Measurements from ENCODE around the gene ACOT7. TPM values are rescaled to one million over a fixed set of nuclear protein-coding genes. Genes with fewer than 3 reads are reported as not detected.
"Not testable (repeated sequence)": the region's sequence is repeated elsewhere in the genome, so short reads cannot be mapped to it uniquely, and the experiment has no call there.

The ACOT7 gene
- polyA plus RNA-seq, 1 donor from 2014 or later, result 3.8 TPM

DNA sequence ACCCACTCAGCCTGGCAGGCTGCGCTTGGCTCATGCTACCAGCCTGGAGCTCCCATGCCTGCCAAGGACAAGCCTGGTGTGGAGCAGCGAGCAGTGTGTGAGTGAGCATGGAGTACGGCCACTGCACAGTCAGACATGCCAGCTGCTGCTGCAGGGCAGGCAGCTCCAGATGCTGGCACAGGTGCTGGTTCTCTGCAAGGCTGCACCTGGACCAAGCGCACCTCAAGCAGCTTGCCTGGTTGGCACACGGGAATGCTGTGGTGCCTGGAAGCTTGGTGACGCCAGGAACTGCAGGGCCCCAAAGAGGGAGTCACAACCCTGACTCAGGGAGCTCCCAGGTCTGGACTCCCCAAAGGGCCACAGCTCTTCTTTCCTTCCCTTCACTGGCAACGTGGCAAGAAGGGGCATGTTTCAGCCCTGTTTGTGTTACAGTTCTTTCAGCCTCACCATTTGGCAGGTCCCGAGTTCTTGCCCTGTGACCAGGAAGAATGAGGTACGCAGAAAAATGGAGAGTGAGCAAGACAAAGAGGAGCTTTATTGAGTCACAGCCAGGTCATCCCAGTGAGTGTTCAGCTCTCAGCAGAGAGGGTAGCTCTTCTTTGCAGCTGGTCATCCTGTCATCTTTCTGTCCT is 26.1 kb downstream of the ACOT7 start:
- Mint-ChIP-seq H3K27me3 (no peaks in the 10 kb centered on the region), H3K27ac (no peak overlapping the region), H3K4me3 (no peak overlapping the region)

DNA sequence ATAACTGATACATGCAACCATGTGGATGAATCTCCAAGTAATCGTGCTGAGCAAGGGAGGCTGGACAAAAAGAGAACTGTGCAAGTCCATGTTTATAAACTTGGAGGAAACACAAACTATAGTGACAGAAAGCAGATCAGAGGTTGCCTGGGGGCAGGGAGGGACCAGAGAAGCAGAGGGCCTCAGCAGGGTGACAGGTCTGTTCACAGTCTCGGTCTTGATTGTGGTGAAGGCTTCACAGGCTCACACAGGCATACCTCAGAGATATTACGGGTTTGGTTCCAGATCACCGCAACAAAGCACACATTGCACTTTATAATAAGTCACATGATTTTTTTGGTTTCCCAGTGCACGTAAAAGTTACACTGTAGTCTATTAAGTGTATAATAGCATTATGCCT is 28.5 kb downstream of the ACOT7 start:
- Mint-ChIP-seq H3K27ac (no peak overlapping the region), H3K4me1 (peaks cover 0 to 7% (median 5%) of the 10 kb centered on the region in 3 donors), H3K9me3 (no peaks in the 10 kb centered on the region), H3K36me3 (peaks cover 1% of the 10 kb centered on the region), H3K4me3 (no peak overlapping the region), H3K27me3 (no peaks in the 10 kb centered on the region)

More for the DNA sequence above, 26.1 kb downstream of the ACOT7 start:
- H3K36me3 Mint-ChIP-seq, result peaks cover 1% of the 10 kb centered on the region
- H3K4me1 Mint-ChIP-seq, result peaks cover 0 to 5% (median 2%) of the 10 kb centered on the region in 3 donors
- H3K9me3 Mint-ChIP-seq, result no peaks in the 10 kb centered on the region

DNA sequence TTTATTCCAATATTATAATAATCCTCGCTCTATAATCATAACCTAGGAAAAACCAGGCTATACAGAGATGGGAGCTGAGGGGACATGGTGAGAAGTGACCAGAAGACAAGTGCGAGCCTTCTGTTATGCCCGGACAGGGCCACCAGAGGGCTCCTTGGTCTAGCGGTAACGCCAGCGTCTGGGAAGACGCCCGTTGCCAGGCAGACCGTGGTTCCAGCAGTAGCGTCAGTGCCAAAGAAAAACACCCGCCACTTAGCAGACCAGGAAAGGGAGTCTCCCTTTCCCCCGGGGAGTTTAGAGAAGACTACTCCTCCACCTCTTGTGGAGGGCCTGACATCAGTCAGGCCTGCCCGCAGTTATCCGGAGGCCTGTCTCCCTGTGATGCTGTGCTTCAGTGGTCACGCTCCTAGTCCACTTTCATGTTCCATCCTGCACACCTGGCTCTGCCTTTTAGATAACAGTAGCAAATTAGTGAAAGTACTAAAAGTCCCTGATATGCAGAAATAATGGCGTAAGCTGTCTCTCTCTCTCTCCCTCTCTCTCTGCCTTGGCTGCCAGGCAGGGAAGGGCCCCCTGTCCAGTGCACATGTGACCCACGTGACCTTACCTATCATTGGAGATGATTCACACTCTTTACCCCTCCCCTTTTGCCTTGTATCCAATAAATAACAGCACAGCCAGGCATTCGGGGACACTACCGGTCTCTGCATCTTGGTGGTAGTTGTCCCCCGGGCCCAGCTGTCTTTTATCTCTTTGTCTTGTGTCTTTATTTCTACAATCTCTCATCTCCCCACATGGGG is 30.3 kb downstream of the ACOT7 start:
- peaks cover 6 to 12% (median 12%) of the 10 kb centered on the region in 3 donors for H3K4me1 Mint-ChIP-seq
- not testable (repeated sequence) for H3K27me3 Mint-ChIP-seq, H3K9me3 Mint-ChIP-seq, H3K36me3 Mint-ChIP-seq
- H3K27ac Mint-ChIP-seq, result peak overlapping the region in 1 of 3 donors; percentile 71
- H3K4me3 Mint-ChIP-seq, result peak overlapping the region in 1 of 4 donors; percentile 45

DNA sequence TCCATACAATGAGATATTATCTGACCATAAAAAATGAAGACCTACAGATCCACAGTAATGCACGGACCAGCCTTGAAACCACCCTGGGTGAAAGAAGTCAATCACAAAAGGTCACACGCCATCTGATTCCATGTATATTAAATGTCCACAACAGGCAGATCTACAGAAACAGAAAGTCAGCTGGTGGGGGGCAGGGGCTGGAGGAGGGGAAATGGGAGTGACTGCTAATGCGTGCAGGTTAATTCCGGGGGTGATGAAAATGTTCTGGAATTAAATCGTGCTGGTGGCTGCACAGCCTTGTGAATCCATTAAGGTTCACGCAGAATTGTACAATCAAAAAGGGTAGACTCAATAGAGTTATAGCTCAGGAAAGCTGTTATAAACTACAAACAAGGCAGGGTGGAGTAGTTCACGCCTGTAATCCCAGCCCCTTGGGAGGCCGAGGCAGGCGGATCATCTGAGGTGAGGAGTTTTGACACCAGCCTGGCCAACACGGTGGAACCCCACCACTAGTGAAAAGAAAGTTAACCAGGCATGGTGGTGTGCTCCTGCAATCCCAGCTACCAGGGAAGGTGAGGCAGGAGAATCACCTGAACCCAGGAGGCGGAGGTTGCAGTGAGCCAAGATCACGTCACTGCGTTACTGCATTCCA is 32.3 kb downstream of the ACOT7 start:
- Mint-ChIP-seq H3K4me1 (peaks cover 6 to 12% (median 12%) of the 10 kb centered on the region in 3 donors), H3K9me3 (no peaks in the 10 kb centered on the region), H3K27me3 (no peaks in the 10 kb centered on the region), H3K36me3 (peaks cover 1% of the 10 kb centered on the region), H3K4me3 (no peak overlapping the region), H3K27ac (no peak overlapping the region)

DNA sequence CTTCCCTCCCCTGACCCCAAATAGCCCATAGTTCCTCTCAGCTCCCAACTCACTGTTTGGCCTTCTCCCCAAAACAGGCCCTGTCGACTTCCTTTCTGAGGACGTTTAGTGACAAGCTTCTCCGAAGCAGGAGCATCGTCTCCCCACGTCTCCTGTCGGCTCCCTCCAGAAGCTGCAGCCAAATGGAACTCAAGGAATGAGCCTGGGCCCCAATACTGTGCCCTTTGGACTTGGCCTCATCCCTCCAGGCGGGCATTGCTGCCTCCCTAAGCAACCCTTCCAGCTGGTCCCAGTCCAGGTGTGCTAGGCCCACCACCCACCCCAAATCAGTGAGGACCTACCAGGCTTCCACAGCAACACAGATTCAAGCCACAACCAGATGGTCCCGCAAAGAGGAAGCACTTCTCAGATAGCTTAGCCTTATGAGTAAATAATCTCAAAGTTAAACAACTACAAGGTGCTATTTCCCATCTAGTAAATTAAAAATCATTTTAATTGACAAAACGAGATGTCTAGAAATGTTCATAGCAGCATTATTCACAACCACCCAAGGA is 33.0 kb downstream of the ACOT7 start:
- Mint-ChIP-seq H3K27ac (no peak overlapping the region), H3K4me3 (no peak overlapping the region), H3K27me3 (no peaks in the 10 kb centered on the region), H3K9me3 (no peaks in the 10 kb centered on the region), H3K4me1 (peaks cover 6 to 12% (median 12%) of the 10 kb centered on the region in 3 donors), H3K36me3 (peaks cover 1% of the 10 kb centered on the region)

DNA sequence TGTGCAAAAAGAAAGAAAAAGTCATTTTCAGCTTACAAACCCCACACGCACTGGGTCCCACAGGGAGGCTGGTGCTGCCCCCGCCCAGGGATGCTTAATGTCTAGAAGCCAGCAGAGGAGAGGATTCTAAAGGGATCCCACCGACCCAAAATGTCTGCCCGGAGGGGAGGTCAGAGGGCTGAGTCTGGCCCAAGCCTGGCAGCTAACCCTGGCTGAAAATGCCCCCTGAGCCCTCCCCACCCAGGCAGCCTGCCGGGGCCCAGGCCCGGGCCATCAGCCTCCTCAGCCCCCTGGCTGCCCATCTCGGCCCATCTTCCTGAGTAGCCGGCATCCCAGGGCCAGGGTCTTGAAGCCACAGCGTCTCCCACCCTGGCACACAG is 33.5 kb downstream of the ACOT7 start:
- Mint-ChIP-seq H3K27ac (peak overlapping the region in 1 of 3 donors; percentile 82), H3K27me3 (no peaks in the 10 kb centered on the region), H3K4me3 (no peak overlapping the region), H3K36me3 (peaks cover 1% of the 10 kb centered on the region), H3K9me3 (no peaks in the 10 kb centered on the region), H3K4me1 (peaks cover 6 to 12% (median 12%) of the 10 kb centered on the region in 3 donors)

DNA sequence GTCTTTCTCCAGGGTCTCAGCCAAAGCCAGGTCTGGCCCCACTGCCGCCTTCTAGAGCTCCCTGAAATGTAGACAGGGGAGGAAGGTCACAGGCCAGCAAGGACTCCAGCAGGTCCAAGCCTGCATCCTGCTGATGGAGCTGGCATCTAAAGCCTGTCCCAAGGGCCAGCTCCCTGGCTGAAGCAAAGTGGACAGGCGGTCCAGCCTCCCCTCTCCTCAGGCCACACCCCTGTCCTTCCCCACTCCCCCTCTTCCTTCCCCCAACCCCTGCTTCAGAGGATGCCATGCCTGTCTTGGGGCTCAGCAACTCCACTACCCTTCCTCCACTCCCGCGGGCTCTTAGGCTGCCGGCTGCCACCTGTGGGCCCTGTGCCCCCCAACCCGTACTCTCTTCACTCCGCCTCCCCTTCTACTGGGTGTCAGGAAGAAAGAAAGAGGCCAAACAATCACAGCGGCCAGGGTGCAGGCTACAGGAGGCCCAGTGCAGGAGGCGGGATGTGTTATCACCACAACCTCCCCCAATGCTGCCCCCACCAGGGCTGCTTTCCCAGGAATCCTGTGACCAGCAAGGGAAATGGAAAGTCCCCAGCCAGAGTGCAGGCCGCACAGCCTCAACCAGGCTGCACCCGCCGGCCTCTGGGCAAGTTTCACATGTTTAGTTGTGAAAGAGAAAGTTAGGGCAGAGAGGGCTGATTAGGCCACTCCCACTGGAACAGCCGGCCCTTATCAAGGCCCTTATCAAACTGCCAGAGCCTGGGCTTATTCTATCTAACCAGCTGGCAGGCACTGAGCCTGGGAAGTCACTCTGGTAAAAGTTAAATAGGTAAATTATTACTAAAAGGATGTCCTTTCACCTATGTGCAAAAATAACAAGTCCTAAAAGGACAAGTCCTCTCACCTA is 34.1 kb downstream of the ACOT7 start:
- Mint-ChIP-seq H3K4me3 (peak overlapping the region in 3 of 4 donors; percentile 45 to 83 (median 65)), H3K4me1 (peaks cover 6 to 12% (median 12%) of the 10 kb centered on the region in 3 donors), H3K27me3 (no peaks in the 10 kb centered on the region)

DNA sequence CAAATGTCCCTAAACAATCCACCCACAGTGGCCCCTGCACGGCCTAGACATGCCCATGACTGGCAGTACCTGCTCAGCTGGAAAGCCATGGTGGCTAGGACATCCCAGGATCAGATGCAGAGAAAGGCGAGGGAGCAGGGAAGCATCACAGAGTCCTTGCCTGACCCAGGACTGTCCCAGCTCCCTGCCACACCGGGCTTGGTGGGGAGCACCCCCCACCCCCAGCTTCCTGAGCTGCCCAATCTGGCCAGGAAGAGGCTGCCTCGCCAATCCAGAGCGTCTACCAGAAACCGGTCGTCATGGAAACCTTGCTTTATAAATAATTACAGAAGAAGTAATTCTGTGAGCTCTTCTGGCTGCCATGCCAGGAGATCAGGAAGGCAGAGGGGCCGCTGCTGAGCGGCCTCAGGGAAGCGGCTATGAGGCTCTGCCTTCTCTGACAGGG is 34.8 kb downstream of the ACOT7 start:
- peak overlapping the region in 1 of 3 donors; percentile 43 for H3K27ac Mint-ChIP-seq
- no peaks in the 10 kb centered on the region for H3K27me3 Mint-ChIP-seq
- no peaks in the 10 kb centered on the region for H3K36me3 Mint-ChIP-seq
- no peaks in the 10 kb centered on the region for H3K9me3 Mint-ChIP-seq
- peaks cover 6 to 12% (median 12%) of the 10 kb centered on the region in 3 donors for H3K4me1 Mint-ChIP-seq
- H3K4me3 Mint-ChIP-seq, result peak overlapping the region in 1 of 4 donors; percentile 17

More for the DNA sequence above, 34.1 kb downstream of the ACOT7 start:
- Mint-ChIP-seq H3K36me3 (no peaks in the 10 kb centered on the region), H3K9me3 (no peaks in the 10 kb centered on the region), H3K27ac (peak overlapping the region in 2 of 3 donors; percentile 56 to 82)

DNA sequence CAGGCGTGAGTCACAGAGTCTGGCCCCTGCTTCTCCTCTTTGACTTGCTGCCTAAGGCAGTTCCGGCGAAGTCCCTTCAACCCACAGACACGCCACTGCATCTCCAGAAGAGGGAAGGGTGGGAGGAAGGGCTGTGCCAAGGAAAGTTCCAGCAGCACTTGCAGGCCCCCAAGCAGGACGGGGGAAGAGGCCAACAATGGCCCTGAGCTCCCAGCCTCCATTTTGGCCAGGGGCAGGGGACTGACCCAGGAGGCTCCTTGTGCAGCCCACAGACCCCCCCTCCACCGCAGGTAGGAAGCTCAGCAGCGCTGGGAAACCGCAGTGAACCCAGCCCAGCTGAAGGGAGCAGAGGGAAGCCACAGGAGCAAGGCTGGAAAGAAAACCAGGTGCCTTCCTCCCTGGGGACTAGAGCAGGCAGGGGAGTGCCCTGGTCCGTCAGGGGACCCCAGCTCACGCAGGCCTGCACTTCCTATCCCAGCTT is 35.4 kb downstream of the ACOT7 start:
- Mint-ChIP-seq H3K4me3 (peak overlapping the region in 1 of 4 donors; percentile 65), H3K9me3 (no peaks in the 10 kb centered on the region), H3K36me3 (no peaks in the 10 kb centered on the region), H3K27me3 (no peaks in the 10 kb centered on the region), H3K27ac (no peak overlapping the region), H3K4me1 (peaks cover 6 to 12% (median 11%) of the 10 kb centered on the region in 3 donors)

DNA sequence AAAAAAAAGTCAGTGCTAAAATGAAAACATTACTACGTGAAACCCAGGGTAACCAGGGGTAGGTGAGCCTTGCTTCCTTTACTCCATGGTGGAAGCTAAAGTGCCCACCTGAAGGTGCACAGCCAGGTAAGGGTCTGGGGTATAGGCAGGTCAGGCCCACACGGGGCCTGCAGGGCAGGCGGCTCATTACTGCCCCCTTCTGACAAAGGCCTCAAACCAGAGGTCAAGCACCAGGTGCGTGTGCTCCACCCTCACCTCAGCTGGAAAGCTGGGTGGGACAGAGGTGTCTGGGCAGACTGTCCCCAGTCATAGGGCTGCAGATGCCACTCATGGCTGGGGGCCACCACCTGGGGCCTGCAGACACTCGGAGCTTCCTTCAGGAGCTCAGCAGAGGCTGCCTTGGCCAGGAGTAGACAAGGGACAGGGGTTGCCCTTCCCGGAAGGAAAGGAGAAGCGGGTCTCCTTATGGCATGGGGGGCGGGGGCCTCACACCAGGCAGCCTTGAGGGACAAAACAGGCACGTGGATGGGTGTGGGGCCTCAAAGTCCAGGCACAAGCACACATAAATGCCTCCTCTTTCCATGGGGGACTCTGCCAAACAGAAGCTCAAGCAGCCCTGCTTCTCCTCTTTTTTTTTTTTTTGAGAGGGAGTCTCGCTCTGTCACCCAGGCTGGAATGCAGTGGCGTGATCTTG is 36.2 kb downstream of the ACOT7 start:
- Mint-ChIP-seq H3K4me3 (no peak overlapping the region), H3K4me1 (peaks cover 6 to 11% (median 7%) of the 10 kb centered on the region in 3 donors)

DNA sequence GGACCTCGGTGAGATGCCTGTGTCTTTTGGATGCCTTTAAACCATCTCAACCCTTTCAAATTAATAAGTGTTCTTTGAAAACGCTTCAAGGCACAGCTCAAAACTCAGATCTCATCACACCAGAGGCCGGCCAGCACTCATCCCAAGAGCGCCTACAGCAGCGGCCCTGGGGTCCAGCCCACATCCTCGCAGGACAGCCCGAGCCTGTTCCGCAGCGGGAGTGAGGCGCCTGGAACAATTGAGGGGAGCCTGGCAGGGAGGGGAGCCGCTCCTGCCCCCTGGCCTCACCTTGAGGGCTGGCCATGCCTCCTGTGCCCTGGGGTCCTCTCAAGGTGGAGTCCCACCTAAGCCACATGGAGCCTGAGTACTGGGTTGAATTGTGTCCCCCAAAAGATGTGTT is 37.9 kb downstream of the ACOT7 start:
- H3K27ac Mint-ChIP-seq, result peak overlapping the region in 1 of 3 donors; percentile 71
- no peak overlapping the region for H3K4me3 Mint-ChIP-seq
- H3K9me3 Mint-ChIP-seq, result no peaks in the 10 kb centered on the region
- no peaks in the 10 kb centered on the region for H3K27me3 Mint-ChIP-seq
- peaks cover 6 to 9% (median 7%) of the 10 kb centered on the region in 3 donors for H3K4me1 Mint-ChIP-seq
- H3K36me3 Mint-ChIP-seq, result no peaks in the 10 kb centered on the region

More for the DNA sequence above, 36.2 kb downstream of the ACOT7 start:
- Mint-ChIP-seq H3K36me3 (no peaks in the 10 kb centered on the region), H3K27ac (no peak overlapping the region), H3K27me3 (no peaks in the 10 kb centered on the region), H3K9me3 (no peaks in the 10 kb centered on the region)

DNA sequence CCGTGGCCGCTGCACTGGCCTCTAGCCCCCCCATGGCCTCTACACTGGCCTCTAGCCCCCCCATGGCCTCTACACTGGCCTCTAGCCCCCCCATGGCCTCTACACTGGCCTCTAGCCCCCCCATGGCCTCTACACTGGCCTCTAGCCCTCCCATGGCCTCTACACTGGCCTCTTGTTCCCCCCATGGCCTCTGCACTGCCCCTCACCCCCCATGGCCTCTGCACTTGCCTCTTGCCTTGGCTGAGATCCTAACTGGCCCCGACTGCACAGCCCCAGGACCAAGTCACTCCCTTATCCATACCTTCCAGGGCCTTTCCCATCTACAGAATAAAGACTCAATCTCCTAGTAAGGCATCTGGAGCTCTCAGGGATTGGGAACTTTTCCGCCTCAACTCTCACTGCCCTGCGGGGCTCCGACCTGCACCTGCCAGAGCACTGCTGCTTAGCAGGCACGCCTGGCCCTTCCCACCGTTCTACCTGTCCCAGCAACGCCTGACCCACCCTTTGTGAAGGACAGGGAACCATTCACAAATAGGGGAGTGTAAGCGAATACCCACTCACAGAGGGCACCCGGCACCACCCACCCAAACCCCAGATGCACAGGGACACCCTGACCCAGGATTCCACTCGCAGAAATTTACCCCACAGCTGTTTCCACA is 38.8 kb downstream of the ACOT7 start:
- H3K9me3 Mint-ChIP-seq, result no peaks in the 10 kb centered on the region
- H3K27me3 Mint-ChIP-seq, result no peaks in the 10 kb centered on the region
- H3K4me1 Mint-ChIP-seq, result peaks cover 4 to 5% (median 4%) of the 10 kb centered on the region in 3 donors
- no peak overlapping the region for H3K27ac Mint-ChIP-seq
- no peaks in the 10 kb centered on the region for H3K36me3 Mint-ChIP-seq
- no peak overlapping the region for H3K4me3 Mint-ChIP-seq

All from IgD-negative memory B cell (primary cell).